K562 (cell line): ENCODE data around the gene EVA1A. TPM values are rescaled to one million over a fixed set of nuclear protein-coding genes. Genes with fewer than 3 reads are reported as not detected.

Experiments
- ATAC-seq: fragments of 200-7000 bp; cut with Tn5 transposase; 3 replicates; pipeline ENCODE4 v1.9.1; 2020; ENCODE audit warnings: moderate library complexity
- BruUV-seq: library from RNA; stranded (reverse); fragments of 400-500 nt; replicated peaks from 2 replicates; lab custom pipeline; 2021; lab: Mats Ljungman, UMichigan
- CTCF ChIA-PET: fragments of 300-600 bp; formaldehyde crosslinking; extraction: SDS; loops from one replicate; lab custom pipeline; 2021; ENCODE audit warnings: low intra/inter-chr PET ratio; lab: Yijun Ruan, JAX
- POLR2A ChIA-PET: fragments of 300-600, 350-650 bp; sonication (Branson Sonifier 250); formaldehyde crosslinking; extraction: SDS; loops from one replicate; lab custom pipeline; 2021; ENCODE audit warnings: antibody characterized with exemption, inconsistent platforms; lab: Yijun Ruan, JAX
- DNase-seq, 4 experiments: peaks; one replicate each; pipeline versions ENCODE4 v3.0.0 to v3.0.0-alpha.2; 2011 to 2018; ENCODE audit warnings: low spot score in 3 of 4, mixed read lengths in 3 of 4; ENCODE audit errors: extremely low read depth in 1 of 4
- FAIRE-seq: peaks from 2 replicates; lab custom pipeline; 2011; peaks lifted over from hg19 to GRCh38; lab: Jason Lieb, UNC
- H2AFZ ChIP-seq: 2 replicates; pipeline ENCODE4 v1.6.0; 2011; ENCODE audit warnings: low read depth, low read length, control low read depth, inconsistent platforms
- H3K27ac ChIP-seq: fragments of 200-600 bp; 3 replicates; pipeline ENCODE4 v1.8.0; 2011; ENCODE audit warnings: low read depth, mild to moderate bottlenecking, control low read depth, inconsistent platforms, low read length, moderate library complexity, mixed read lengths; ENCODE audit errors: extremely low read depth
- H3K27me3 ChIP-seq, 2 experiments: fragments of 300-600 bp in 1 of 2; 2 replicates in 1 of 2; 3 replicates in 1 of 2; pipeline versions ENCODE4 v1.6.0 to v1.8.0; 2011; ENCODE audit warnings: inconsistent platforms in 2 of 2, low read length in 2 of 2, mild to moderate bottlenecking in 1 of 2, mixed read lengths in 1 of 2, moderate library complexity in 1 of 2; ENCODE audit not compliant: control insufficient read depth in 2 of 2, insufficient read depth in 2 of 2
- H3K36me3 ChIP-seq: fragments of 300-600 bp; 3 replicates; pipeline ENCODE4 v1.8.0; 2011; ENCODE audit warnings: mild to moderate bottlenecking, low read length, inconsistent platforms; ENCODE audit not compliant: control insufficient read depth, insufficient read depth
- H3K4me1 ChIP-seq, 2 experiments: fragments of 200-600 bp in 1 of 2; replicated peaks in 1 of 2; 2 replicates in 1 of 2; 3 replicates in 1 of 2; pipeline versions ENCODE4 v1.5.1 to v1.8.0; 2011; ENCODE audit warnings: inconsistent platforms in 2 of 2, low read length in 2 of 2, mild to moderate bottlenecking in 1 of 2, mixed read lengths in 1 of 2, moderate library complexity in 1 of 2; ENCODE audit not compliant: control insufficient read depth in 2 of 2, insufficient read depth in 2 of 2
- H3K4me2 ChIP-seq: 2 replicates; pipeline ENCODE4 v1.6.1; 2011; ENCODE audit warnings: low read length, control low read depth, inconsistent platforms, mixed read lengths; ENCODE audit not compliant: insufficient read depth
- H3K4me3 ChIP-seq: fragments of 200-600 bp; sonication (generic), shearing (Covaris generic); 2 replicates; pipeline ENCODE4 v1.5.1; 2016; ENCODE audit warnings: control low read depth, inconsistent platforms
- H3K79me2 ChIP-seq: fragments of 200-600 bp; 3 replicates; pipeline ENCODE4 v1.8.0; 2011; ENCODE audit warnings: low read length, inconsistent platforms; ENCODE audit not compliant: control insufficient read depth, insufficient read depth
- H3K9ac ChIP-seq, 2 experiments: 2 replicates each; pipeline versions ENCODE4 v1.6.0 to v1.6.1; 2011; ENCODE audit warnings: low read depth in 2 of 2, low read length in 2 of 2, control low read depth in 1 of 2, inconsistent platforms in 1 of 2, mild to moderate bottlenecking in 1 of 2, mixed read lengths in 1 of 2; ENCODE audit not compliant: insufficient read depth in 1 of 2
- H3K9me1 ChIP-seq: one replicate; pipeline ENCODE4 v1.6.0; 2011; ENCODE audit warnings: inconsistent platforms, mild to moderate bottlenecking, low read length, moderate library complexity; ENCODE audit not compliant: control insufficient read depth, insufficient read depth
- H3K9me3 ChIP-seq: replicated peaks from 2 replicates; pipeline ENCODE4 v1.5.1; 2011; ENCODE audit warnings: low read depth, low read length, inconsistent platforms; ENCODE audit not compliant: control insufficient read depth, insufficient read depth
- H4K20me1 ChIP-seq: replicated peaks from 2 replicates; pipeline ENCODE4 v1.6.1; 2011; ENCODE audit warnings: low read length, inconsistent platforms, mixed read lengths; ENCODE audit not compliant: control insufficient read depth, insufficient read depth
- ARID3A ChIP-seq: IDR thresholded peaks from 2 replicates; pipeline ENCODE4 v1.6.1; 2012; ENCODE audit warnings: low read depth, low read length, improper control_type of control experiment, borderline replicate concordance
- HEY1 ChIP-seq: fragments of 250-450 bp; sonication (Bioruptor Pico); IDR thresholded peaks from 2 replicates; pipeline ENCODE4 v1.5.0; 2020; ENCODE audit warnings: mild to moderate bottlenecking, moderate library complexity, borderline replicate concordance
- SLC30A9 ChIP-seq: fragments of 250-450 bp; sonication (Bioruptor Pico); IDR thresholded peaks from 2 replicates; pipeline ENCODE4 v1.8.0; 2022; ENCODE audit warnings: mild to moderate bottlenecking, moderate library complexity
- TFAP4 ChIP-seq: sonication (generic); formaldehyde crosslinking; IDR thresholded peaks from 2 replicates; pipeline ENCODE4 v1.8.0; 2022; ENCODE audit warnings: missing genetic modification reagents, mild to moderate bottlenecking, moderate library complexity, borderline replicate concordance
- ZSCAN29 ChIP-seq: fragments of 450-650 bp; IDR thresholded peaks from 2 replicates; pipeline ENCODE4 v1.6.1; 2017
- WGBS: fragments of 100-300 bp; shearing (Covaris generic); methylation state at CpG from one replicate; pipeline ENCODE4 v1.1.6; 2016; ENCODE audit warnings: low coverage, mixed read lengths; ENCODE audit not compliant: insufficient coverage; ENCODE audit errors: missing lambda C conversion rate; 5-methylcytosine and 5-hydroxymethylcytosine counted together
- in situ Hi-C: fragments of 300-500 bp; cut with MboI; formaldehyde crosslinking; loops from 4 replicates; pipeline ENCODE4 v1.15.0; 2018; ENCODE audit warnings: inconsistent platforms, mixed read lengths
- intact Hi-C: fragments of 100-400 bp; cut with micrococcal nuclease; formaldehyde crosslinking; loops from 2 replicates; pipeline ENCODE4 v1.14.2; 2022
- polyA plus RNA-seq, 8 experiments: library from polyadenylated mRNA; depleted of rRNA in 4 of 8; stranded (reverse) in 5 of 8; unstranded in 3 of 8; fragments of >200 nt; fragmentation: Nextera tagmentation in 2 of 8; fragmentation: Illumina TruSeq in 1 of 8; extraction: Ambion mirVana in 2 of 8; extraction: Trizol in 1 of 8; gene quantifications; 2 replicates each; pipeline versions ENCODE4 v1.2.1 to v1.2.3, GENCODE V29; 2011 to 2014; ENCODE audit warnings: inconsistent platforms in 1 of 8, missing spikeins in 1 of 8
- total RNA-seq, 7 experiments: library from RNA; depleted of rRNA in 6 of 7; stranded (reverse); fragments of >200 nt in 6 of 7; fragmentation: Illumina TruSeq in 2 of 7; extraction: Trizol in 2 of 7; gene quantifications; 2 replicates each; pipeline versions ENCODE4 v1.2.1 to v1.2.3, GENCODE V29; 2011 to 2021; ENCODE audit warnings: low replicate concordance in 1 of 7

The EVA1A gene
- total and polyA plus RNA-seq, 9 of the 15 experiments (the other 6 are each of a cell fraction or from before 2014, with no cell fraction given): not detected

DNA sequence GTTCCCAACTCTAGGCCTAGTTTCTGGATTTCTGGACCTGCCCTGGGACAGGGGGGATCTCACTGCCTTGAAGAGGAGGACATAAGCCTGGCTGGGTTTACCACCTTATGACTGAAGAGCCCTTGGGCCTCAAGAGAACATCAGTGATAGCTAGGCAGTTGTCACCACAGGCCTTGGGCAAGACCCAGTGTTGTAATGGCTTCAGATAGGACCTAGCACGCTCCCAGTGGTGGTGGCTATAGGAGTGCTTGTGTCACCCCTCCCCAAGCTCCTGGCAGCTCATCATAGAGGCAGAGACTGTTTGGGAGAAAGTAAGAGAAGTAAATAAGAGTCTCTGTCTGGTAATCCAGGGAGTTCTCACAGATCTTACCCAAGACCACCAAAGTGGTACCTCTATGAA is 19.4 kb upstream of the EVA1A start:
- H3K4me3 ChIP-seq: no peak overlapping the region
- H3K27me3 ChIP-seq: no peaks in the 10 kb centered on the region; a peak in 1 of 5 replicates
- no peak overlapping the region for H3K9ac ChIP-seq
- H2AFZ ChIP-seq: no peak overlapping the region
- H3K9me1 ChIP-seq: no peaks in the 10 kb centered on the region
- in situ Hi-C loops (no loop called here), intact Hi-C loops (no loop called here)
- FAIRE-seq (no peak), DNase-seq (no peak), ATAC-seq (no peak)
- WGBS: 0% methylated on average over 1 of the region's 1 CpG
- H3K79me2 ChIP-seq: no peaks in the 10 kb centered on the region
- no peaks in the 10 kb centered on the region for H3K36me3 ChIP-seq
- no peaks in the 10 kb centered on the region for H4K20me1 ChIP-seq
- CTCF ChIA-PET: no interaction called here
- no peaks in the 10 kb centered on the region for H3K4me1 ChIP-seq
- no TSS peak for BruUV-seq
- TF ChIP-seq ZSCAN29: no peak
- H3K4me2 ChIP-seq: no peak overlapping the region
- no peak overlapping the region for H3K27ac ChIP-seq
- POLR2A ChIA-PET: no interaction called here
- H3K9me3 ChIP-seq: no peaks in the 10 kb centered on the region

DNA sequence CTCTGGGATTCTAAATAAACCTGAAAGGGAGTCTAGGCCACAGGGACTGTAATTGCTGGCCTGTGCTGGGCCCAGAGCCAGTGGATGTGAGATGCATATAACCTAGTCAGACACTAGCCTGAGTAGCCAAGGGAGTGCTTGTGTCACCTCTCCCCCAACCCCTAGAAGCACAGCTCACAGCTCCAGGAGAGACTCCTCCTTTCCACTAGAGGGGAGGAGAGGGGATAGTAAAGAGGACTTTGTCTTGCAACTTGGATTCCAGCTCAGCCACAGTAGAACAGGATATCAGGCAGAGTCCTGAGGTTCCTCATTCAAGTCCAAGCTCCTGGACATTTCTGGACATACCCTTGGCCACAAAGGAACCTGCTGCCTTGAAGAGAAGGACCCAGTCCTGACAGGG is 18.4 kb upstream of the EVA1A start:
- Histone ChIP-seq H3K9ac (no peak overlapping the region), H3K27me3 (no peaks in the 10 kb centered on the region; a peak in 1 of 5 replicates), H3K4me3 (no peak overlapping the region), H3K4me2 (no peak overlapping the region), H2AFZ (no peak overlapping the region), H4K20me1 (no peaks in the 10 kb centered on the region), H3K4me1 (no peaks in the 10 kb centered on the region), H3K27ac (no peak overlapping the region), H3K36me3 (no peaks in the 10 kb centered on the region), H3K79me2 (no peaks in the 10 kb centered on the region), H3K9me1 (no peaks in the 10 kb centered on the region), H3K9me3 (no peaks in the 10 kb centered on the region)
- FAIRE-seq (no peak), ATAC-seq (no peak), DNase-seq (no peak)
- intact Hi-C loops: no loop called here
- no TSS peak for BruUV-seq
- in situ Hi-C loops: no loop called here
- CTCF ChIA-PET: no interaction called here
- POLR2A ChIA-PET: no interaction called here
- no peak for TF ChIP-seq ARID3A
- TF ChIP-seq SLC30A9 (CRISPR knock-in tag): no peak
- no peak for TF ChIP-seq HEY1 (CRISPR knock-in tag)
- TF ChIP-seq TFAP4 (CRISPR knock-in tag): no peak
